ENCODE results near the gene ST6GALNAC3.
"Not testable (repeated sequence)": the region's sequence is repeated elsewhere in the genome, so short reads cannot be mapped to it uniquely, and the experiment has no call there.

Gene ST6GALNAC3

DNA sequence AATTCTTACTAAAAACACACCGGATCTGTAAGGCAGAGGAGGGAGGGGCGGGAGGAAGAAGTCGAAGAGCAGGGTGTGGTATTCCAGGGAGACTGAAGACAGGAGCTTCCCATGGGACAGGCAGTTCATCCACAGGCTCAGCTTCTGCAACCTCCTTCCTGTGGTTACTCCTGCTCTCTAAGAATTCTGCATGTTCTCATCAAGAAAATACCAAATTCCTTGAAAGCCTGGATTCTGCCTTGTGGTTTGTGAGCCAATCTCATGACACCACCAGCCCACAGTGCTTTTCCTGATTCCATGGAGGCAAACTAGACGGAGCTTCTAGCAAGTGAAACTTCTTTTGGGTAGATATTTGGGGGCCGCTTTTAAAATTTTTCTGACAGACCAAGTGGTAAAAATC lies 1.1 kb upstream of the ST6GALNAC3 start:
- no peak for DNase-seq (ENCODE audit: low spot score)

DNA sequence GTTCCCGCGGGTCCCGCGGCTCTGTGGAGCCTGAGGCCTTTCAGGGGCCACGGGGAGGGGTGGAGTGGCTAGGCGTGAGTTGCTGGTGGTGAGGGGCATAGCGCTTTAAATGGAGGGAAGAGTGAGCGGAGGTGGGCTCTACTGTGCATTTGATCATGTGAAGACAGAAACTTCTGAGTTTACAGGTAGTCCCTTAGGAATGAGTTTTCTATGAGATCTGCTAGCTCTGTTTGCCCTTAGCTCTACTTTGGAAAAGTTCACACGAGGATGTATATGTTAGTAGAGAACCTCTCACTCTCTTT lies 593 bp downstream of the ST6GALNAC3 start:
- no peak for DNase-seq (ENCODE audit: low spot score)

DNA sequence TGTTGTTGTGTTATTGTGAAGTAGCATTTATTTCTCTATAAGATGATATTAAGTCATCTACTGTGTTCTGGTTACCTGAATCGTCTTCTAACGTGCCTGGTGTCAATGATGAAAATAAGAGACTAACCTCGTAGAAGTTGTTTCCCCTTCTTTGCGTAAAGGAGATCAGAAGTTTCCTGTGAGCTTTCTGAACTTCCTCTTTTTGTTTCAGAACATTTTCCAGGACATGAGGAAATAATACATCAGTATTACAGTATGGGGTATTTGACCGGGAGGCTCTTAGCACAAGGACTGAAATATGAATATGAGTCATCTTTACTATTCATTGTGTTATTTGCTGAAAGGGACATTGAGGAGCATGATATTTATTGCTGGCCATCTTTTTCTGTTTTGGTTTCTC lies 1.3 kb downstream of the ST6GALNAC3 start:
- no peak for DNase-seq (ENCODE audit: low spot score)

DNA sequence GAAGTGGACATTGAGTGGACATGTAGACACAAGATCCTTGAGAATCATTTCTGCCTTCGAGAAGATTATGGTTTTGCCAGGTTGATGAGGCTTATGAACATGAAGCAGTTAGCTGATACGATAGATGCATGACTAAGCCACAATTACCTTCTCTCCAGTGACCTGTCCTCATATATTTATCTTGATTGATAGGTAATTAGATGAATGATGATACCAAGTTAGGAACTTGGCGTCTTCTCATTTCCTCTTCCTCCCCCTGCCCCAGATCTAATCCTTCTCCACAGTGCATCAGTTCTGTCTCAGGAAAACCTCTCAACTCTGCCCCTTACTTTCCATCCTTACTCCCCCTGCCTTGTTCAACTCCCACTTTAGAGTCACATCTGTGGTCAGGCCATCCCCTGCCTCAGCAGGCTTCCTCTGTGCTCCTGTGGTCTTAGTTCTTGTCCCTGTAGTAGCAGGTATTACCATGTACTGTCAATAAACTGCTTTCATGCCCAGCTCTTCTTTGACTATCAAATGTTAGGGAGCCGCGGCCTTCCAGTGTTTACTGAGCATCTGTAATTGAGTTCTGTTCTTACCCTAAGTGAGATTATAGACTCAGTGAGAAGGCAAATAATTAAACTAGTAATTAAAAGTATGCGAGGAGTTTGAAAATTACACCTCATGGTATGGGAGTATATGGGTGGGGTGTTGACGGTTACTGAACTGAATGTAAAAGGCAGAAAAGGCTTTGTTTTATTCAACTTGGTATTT lies 5.1 kb downstream of the ST6GALNAC3 start:
- DNase-seq (ENCODE audit: low spot score): no peak

DNA sequence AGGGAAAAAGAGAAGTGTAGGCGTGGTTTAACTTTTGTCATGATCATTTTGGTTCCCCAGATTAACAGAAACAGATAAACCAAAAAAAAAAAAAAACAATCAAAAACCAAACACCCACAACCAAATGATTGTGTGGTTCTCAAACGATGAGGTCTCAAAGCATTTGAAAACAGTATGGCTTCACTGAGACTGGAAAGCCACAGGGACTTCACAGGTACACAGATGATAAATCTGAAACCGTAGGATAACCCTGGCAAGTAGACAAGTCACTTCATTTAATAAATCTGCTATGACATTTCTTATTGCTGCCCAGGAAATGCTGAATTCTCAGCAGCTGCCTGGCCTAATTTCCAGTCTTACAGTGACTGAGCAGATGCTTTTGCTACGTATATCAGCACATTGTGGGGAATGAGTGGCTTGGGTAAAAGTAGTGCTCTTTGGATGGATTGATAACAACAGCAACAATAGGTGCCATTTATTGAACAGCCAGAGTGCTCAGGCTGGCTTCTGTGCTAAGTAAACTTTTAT lies 6.1 kb downstream of the ST6GALNAC3 start:
- DNase-seq (ENCODE audit: low spot score): no peak

DNA sequence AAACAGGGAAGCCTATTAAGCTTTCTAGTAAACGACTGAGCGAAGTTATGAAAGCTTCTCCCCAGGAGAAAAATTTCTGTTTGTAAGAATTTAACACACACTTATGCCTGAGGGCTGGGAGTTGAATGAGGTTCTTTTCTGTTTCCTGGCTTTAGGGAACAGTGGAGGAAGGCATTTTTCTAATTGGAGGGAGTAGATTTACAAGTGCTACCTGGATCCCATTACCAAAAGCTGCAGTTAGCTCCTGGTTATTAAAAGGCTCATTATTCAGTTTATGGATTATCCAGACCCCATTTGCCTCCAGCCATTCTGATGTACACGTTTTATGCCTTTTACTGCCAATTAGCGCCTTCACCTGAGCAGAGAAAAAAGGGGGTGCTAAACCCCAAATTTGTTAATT lies 7.5 kb downstream of the ST6GALNAC3 start:
- no peak for DNase-seq (ENCODE audit: low spot score)

DNA sequence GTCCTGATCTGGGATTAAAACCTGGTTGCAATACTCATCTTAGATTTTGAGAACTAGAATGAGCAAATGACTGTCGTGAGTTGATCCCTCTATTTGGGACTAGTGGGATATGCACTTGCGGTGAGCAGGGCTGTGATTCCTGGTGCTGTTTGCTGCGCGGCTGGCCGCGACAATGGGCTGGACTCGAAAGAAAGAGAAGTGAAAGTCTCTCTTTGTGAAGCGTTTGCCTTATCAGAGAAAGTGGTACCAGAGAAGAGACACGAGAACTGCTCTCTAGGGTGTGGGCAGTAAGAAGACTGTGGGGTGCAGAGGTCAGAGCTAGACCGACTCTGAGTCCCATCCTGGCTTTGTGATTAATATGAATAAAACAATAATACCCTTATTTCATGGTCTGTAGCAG lies 8.6 kb downstream of the ST6GALNAC3 start:
- no peak for DNase-seq (ENCODE audit: low spot score)

DNA sequence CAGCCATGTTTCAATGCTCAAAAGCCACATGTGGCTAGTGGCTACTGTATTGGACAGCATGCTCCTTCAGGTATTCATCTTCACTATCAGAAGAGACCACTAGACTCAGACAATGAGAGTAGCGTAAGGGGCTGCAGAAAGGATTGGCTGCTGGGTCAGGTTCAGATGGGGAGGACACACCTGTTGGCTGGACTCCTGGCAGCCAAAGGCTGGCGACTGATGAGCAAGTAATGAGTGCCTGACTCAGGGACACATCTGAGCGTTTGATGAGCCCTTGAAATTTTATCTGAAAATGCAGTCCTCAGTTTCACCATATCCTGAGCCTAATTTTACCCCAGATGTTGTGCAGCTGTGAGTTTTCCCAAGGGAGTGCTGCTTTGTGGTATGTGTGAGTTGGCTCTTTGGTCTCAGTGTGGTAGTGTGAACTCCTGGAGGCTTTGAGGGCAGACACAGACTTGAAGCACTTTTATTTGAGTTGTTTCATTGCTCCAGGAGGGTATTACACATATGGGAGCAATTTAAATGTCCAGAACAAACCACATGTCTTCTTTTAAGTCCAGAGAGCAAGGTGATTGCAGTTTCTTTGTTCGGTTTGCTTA lies 9.6 kb downstream of the ST6GALNAC3 start:
- DNase-seq (ENCODE audit: low spot score): no peak

DNA sequence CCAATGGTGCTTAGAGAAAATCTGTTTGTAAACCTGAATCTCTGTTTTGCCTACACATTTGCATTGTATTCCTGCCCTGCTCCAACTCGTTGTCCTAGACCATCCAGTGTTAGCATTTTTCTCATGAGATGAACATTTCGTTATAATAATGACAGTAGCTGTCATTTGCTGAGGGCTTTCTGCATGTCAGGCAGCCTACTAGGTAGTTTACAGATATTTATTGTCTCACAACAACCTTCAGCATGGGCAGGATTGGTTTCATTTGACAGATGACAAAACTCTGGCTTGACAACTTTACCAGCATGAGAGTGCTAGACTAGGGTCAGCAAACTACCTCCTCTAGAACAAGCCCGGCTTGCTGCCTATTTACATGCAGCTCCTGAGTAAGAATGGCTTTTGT lies 10.1 kb downstream of the ST6GALNAC3 start:
- no peak for DNase-seq (ENCODE audit: low spot score)

DNA sequence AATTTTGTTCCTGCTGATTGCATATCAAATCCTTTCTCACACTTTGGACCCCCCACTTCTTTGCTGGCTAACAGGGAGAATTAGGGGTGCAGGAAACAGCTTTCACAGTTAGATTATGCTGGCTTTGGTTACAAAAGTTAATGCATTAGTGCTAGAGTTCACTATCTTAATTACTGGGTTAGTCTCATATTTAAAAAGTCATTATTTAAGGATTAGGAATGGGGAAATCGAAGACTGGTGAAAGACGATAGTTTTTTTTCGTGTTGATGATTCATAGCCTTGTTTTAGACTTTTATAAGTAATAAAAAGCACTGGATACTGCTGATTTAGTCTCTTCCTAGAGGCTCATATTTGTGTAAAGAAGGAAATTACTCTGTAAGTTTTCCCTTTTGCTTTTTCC lies 11.6 kb downstream of the ST6GALNAC3 start:
- no peak for DNase-seq (ENCODE audit: low spot score)

DNA sequence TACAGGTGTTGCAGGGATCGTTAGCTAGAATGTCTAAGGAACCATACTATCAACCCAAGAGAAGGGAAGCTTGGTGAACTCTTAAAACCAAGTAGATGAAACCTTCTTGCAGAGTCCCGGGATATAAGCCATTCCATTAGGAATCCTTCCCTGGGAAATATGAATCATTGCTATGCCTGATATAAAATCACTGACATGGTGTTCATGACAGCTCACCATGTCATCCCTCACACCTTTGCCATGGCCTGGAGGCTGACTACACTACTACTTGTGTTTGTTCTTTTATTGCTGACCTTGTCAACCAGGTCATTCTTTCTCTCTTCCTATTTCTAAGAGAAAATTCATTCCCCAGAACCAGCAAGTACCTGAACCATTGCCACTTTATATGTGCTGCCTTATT lies 12.1 kb downstream of the ST6GALNAC3 start:
- no peak for DNase-seq (ENCODE audit: low spot score)

DNA sequence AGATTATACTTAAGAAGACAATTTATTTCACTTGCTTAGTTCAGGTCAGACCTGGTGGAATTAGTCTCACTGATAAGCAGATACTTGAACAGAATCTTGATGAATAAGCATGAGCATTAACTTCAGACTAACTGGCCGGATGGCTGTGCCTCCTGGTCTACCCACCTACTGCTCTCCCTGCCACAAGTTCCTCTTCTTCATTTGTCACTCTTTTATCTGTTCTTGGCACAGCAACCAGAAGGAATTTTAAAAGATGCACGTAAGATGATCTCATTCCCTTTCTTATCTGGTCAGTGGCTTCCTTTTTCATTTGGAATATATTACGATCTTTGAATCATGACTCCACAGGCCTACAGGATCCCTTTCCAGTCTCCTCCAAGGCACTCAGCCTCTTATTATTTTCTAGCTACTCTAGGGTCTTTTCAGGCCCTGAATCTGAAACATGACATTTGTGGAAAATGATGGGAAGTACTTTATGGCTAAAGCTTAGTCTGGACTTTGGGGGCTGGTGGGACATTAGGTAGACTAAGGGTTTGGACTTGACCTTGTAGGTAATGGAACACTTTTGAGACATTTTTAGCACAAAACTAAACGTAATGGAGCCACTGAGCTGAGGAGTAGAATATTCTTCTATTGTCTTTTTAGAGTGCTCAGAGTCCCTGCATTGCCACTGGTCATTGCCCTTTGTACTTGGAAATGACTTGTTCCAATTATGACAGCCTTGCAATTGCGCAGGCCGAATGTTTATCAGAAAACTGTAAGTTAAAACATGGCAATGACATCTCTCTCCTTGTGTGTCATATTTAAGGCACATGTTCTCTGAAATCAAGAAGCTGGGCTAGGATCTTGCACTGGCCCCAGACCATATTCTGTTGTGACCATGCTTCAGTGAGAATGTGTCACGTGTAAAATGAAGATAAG lies 16.0 kb downstream of the ST6GALNAC3 start:
- DNase-seq (ENCODE audit: low spot score): no peak

DNA sequence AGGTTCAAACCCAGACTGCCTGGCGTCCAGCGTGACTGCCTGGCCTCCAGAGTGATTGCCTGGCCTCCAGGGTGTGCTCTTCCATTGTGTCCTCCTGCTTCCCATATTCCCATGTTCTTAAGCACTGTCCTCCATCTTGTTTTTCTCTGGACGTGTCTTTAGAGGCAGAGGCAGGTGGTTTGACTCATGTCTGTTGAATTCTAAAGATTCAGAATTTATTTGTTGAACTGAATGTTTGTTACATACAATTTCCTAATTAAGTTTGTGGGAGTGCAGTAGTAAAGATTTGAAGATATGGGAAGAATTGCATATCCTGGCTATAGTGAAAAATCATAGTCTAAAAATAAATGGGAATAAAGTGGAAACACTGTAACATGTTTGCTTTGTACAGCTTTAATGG lies 18.3 kb downstream of the ST6GALNAC3 start:
- no peak for DNase-seq (ENCODE audit: low spot score)

DNA sequence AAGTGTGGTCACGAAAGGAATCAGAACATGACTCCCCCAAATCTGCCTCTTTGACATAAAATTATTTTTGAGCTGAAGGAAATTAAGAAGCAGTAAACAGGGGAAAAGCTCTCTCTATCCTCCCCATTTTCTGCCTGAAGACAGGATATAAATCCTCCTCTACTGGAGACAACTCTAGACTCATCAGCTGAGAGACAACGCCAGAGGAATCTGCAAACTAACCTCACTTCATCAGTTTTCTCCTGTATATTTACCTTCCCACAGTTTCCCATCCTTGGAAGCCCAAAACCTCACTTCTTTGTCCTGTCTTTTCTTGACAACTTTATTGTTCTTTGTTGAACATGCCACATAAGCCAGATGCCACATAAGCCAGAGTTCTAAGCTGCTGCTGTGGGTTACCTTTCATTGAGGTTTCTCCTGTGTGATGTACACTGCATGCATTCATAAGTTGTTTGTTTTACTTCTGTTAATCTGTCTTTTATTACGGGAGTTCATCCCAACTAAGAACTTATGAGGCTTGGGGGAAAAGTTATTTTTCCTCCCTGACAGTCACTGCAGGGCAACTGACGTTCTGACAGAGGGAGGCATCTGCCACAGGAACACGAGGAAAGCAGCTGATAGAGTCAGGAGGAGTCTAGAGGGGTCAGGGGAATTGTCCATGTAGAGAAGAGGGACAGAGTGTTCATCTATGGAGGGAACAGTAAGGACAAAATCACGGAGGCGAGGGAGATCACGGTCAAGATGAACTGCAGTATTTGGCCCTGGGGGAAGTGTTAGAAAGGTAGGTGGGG lies 19.2 kb downstream of the ST6GALNAC3 start:
- DNase-seq (ENCODE audit: low spot score): no peak

DNA sequence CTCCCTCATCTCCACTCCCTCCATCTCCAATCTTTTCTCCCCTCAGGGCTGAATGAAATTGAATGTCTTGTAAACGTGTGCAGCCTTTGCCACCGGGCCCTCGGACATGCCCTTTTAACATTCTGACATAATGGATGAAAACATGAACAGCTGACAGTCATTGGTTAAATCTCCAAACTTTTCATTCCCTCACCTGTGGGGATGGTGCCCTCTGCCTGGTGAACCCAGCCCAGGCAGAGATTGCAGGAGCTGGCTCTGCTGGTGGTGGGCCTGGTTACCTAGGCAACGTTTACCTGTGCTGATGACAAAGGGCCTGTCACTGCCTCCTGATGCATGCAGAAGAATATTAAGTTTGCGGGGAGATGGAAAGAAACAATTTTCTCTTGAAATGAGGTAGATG lies 21.3 kb downstream of the ST6GALNAC3 start:
- DNase-seq (ENCODE audit: low spot score): no peak

DNA sequence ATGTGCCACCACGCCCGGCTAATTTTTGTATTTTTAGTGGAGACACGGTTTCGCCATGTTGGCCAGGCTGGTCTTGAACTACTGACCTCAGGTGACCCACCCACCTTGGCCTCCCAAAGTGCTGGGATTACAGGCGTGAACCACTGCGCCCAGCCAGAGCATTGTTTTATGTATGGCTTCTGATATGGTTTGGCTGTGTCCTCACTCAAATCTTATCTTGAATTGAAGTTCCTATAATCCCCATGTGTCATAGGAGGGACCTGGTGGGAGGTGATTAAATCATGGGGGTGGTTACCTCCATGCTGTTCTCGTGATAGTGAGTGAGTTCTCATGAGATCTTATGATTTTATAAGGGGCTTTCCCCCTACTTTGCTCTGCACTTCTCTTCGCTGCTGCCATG lies 22.5 kb downstream of the ST6GALNAC3 start:
- DNase-seq (ENCODE audit: low spot score): not testable (repeated sequence)

DNA sequence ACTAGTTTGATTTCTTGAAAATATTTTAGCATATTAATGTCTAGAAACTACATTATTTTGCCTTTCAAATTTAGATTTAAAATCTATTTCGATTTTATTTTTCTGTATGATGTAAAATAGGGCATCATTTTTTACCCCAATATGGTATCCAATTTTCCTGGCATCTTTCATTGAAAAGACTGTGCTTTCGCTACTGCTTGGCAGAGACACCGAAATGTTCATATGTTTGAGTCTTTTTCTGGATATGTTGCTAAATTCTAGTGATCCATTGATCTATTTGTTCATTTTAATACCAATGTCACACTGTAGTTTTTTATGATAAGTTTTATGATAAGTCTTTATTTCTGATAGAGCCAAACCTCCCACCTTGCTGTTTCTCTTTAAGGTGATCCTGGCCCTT lies 24.3 kb downstream of the ST6GALNAC3 start:
- DNase-seq (ENCODE audit: low spot score): no peak

DNA sequence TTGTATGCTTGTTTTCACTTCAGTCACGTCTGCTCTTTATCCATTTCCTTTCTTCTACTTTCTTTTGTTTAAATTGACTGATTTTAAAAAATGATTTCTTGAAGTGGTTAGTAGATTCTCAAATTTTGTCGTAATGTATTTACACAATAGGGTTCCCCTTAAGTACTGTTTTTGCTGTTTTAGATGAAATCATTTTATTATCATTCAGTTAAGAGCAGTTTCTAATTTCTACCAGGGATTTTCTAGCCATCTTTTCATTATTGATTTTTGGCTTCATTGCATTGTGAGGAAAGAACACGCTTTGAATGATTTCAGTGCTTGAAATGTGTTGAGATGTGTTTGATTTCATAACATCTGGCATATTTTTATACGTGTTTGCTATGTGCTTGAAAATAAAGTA lies 27.0 kb downstream of the ST6GALNAC3 start:
- DNase-seq (ENCODE audit: low spot score): no peak

DNA sequence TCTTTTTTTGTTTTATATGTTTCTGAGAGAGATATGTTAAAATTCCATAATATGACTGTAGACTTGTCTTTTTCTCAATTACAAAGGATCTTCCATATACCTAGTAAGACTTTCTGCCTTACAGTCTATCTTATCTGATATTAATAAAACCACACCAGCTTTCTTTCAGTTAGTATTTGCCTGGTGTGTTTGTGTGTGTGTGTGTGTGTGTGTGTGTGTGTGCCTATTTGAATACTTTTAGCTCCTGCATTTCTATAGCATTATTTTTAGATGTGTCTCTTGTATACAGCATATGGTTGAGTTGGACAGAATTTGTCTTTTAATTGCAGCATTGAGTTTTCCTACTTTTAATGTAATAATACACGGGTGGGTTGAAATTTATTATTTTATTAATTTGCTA lies 27.5 kb downstream of the ST6GALNAC3 start:
- no peak for DNase-seq (ENCODE audit: low spot score)

DNA sequence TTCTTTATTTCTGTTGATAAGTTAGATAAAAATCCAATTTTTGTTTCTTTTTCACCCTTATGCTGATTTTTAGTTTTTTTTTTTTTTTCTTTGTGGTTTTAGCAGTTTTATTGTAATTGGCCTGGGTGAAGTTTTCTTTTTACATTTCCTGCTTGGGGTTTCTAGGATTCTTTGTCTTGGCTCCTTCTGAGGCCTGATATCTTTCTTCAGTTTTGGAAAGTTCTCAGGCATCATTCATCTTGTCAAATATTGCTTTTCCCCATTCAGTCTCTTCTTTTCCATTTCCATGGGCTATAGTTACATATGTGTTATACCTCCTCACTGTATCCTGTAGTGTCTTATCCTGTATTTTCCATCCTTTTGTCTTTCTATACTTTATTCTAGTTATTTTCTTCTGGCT lies 28.5 kb downstream of the ST6GALNAC3 start:
- DNase-seq (ENCODE audit: low spot score): no peak

DNA sequence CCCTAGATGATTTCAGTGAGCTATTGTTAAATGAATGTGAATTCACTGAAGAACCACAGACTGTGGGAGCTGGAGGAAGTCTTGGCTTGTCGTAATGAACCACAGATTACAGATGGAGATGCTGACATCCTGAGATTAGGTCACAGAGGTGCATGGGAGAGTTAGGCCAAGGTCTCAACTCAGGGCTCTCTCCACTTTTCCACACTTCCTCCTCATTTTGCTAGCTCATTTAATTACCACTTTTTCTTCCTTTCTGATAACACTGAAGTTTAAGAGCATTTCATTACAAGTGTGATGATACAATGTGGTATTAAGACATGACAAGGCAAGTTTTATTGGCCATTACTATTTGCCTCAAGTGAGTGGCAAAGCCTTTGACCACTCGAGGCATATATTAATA lies 30.8 kb downstream of the ST6GALNAC3 start:
- no peak for DNase-seq (ENCODE audit: low spot score)

DNA sequence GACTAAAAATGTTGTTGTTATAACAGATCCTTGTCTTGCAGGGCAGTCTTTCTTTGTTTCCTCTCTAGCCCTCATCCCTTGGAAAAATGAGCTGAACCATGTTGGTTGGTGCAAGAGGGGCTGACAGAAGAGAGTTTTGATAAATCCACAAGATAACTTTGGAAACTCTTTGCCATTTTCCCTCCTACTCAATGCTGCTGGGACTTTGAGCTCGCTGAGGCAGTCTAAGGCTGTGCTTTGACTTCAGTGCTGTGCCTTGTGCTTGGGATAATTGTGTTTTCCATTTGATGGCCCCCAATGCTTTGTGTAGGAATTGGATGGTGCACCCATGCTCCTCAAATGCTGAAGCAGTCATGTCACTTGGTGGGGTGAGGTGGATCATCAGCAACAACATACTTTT lies 31.7 kb downstream of the ST6GALNAC3 start:
- no peak for DNase-seq (ENCODE audit: low spot score)
